ENCODE measurements around the gene SUPT4H1. TPM values are rescaled to one million over a fixed set of nuclear protein-coding genes. Genes with fewer than 3 reads are reported as not detected.
A peak's percentile ranks its signal among the peaks of the same experiment; 100 is the strongest.

The SUPT4H1 gene
- total and polyA plus RNA-seq, 7 donors = 50.5 to 114 (median 65.3) TPM

- intact Hi-C loops (cut with DNase I) = no loop called here
- no peak for DNase-seq
- WGBS, 2 donors = 86 to 88% methylated on average over 9 of the region's 9 CpGs
- no peak for TF ChIP-seq EP300 (IDR thresholded peaks at IDR 0.05)
- no peak for TF ChIP-seq POLR2AphosphoS5 (IDR thresholded peaks at IDR 0.05)
- TF ChIP-seq, protein P1, sequence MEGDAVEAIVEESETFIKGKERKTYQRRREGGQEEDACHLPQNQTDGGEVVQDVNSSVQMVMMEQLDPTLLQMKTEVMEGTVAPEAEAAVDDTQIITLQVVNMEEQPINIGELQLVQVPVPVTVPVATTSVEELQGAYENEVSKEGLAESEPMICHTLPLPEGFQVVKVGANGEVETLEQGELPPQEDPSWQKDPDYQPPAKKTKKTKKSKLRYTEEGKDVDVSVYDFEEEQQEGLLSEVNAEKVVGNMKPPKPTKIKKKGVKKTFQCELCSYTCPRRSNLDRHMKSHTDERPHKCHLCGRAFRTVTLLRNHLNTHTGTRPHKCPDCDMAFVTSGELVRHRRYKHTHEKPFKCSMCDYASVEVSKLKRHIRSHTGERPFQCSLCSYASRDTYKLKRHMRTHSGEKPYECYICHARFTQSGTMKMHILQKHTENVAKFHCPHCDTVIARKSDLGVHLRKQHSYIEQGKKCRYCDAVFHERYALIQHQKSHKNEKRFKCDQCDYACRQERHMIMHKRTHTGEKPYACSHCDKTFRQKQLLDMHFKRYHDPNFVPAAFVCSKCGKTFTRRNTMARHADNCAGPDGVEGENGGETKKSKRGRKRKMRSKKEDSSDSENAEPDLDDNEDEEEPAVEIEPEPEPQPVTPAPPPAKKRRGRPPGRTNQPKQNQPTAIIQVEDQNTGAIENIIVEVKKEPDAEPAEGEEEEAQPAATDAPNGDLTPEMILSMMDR (IDR thresholded peaks at IDR 0.05) = no peak
- TF ChIP-seq POLR2A (IDR thresholded peaks at IDR 0.05) = no peak
- H3K4me3 ChIP-seq = no peak overlapping the region
- H3K9me3 ChIP-seq = no peaks in the 10 kb centered on the region
- H3K4me1 ChIP-seq = peaks cover 0 to 26% (median 22%) of the 10 kb centered on the region in 4 donors
- peaks cover 0 to 6% (median 0%) of the 10 kb centered on the region in 3 donors for H3K27me3 ChIP-seq
- peaks cover 0 to 6% (median 0%) of the 10 kb centered on the region in 4 donors for H3K36me3 ChIP-seq
- no peak overlapping the region for H3K27ac ChIP-seq
Measured at GRCh38 chr17:58326609-58327362, 25.2 kb downstream of the SUPT4H1 start.

DNA sequence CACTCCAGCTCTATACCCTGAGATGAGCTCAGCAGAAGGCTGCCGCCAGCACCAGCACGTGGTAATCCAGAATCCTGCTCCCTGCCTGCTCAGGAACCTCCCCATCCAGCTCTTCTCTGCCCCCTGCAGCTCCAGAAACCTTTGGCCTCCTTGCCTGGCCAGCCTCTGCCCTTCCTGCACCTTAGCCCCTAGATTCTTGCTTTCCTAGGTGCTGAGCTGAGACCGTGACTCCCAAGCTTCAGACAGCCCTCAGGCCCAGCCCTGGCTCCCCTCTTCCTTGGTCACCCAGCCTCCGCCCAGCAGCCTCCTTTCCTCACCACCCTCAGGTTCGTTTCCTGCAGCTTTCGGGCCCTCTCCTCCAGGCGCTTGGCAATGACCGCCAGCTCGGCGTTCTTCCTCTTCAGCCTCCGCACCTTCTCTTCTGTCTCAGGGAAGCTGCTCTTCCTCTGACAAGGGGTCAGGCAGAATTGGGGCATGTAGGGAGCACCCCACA is 26.0 kb downstream of the SUPT4H1 start:
- WGBS, 2 donors = 78 to 81% methylated on average over 11 of the region's 11 CpGs
- Histone ChIP-seq H3K4me1 (peaks cover 0 to 26% (median 22%) of the 10 kb centered on the region in 4 donors), H3K27ac (no peak overlapping the region), H3K27me3 (peaks cover 0 to 6% (median 0%) of the 10 kb centered on the region in 3 donors), H3K9me3 (no peaks in the 10 kb centered on the region), H3K36me3 (peaks cover 0 to 8% (median 0%) of the 10 kb centered on the region in 4 donors), H3K4me3 (no peak overlapping the region)
- TF ChIP-seq POLR2A (IDR thresholded peaks at IDR 0.05) (no peak), POLR2AphosphoS5 (IDR thresholded peaks at IDR 0.05) (no peak)
- no peak for DNase-seq
- intact Hi-C loops (cut with DNase I) = loop anchor here (2.0 kb wide), 1 partner anchor 27 kb away; the partner anchor contains the start of gene SUPT4H1

GRCh38 chr17:58325289-58325726 is 26.7 kb downstream of the SUPT4H1 start:
- H3K9me3 ChIP-seq = no peaks in the 10 kb centered on the region
- intact Hi-C loops (cut with DNase I) = loop anchor here (2.0 kb wide), 1 partner anchor 27 kb away; the partner anchor contains the start of gene SUPT4H1
- H3K4me3 ChIP-seq = peak overlapping the region; percentile 60 to 94 (median 73)
- WGBS, 2 donors = 74 to 83% methylated on average over 11 of the region's 11 CpGs
- H3K27me3 ChIP-seq = peaks cover 0 to 6% (median 0%) of the 10 kb centered on the region in 3 donors
- peaks cover 0 to 8% (median 0%) of the 10 kb centered on the region in 4 donors for H3K36me3 ChIP-seq
- TF ChIP-seq POLR2A (IDR thresholded peaks at IDR 0.05) = no peak
- no peak for TF ChIP-seq EP300 (IDR thresholded peaks at IDR 0.05)
- TF ChIP-seq, protein P1 (IDR thresholded peaks at IDR 0.05) = no peak
- H3K27ac ChIP-seq = no peak overlapping the region
- DNase-seq = no peak
- H3K4me1 ChIP-seq = peaks cover 0 to 26% (median 22%) of the 10 kb centered on the region in 4 donors

- Histone ChIP-seq H3K4me3 (peak overlapping the region; percentile 60 to 94 (median 73)), H3K27ac (peak overlapping the region; percentile 65 to 80 (median 75)), H3K9me3 (no peaks in the 10 kb centered on the region), H3K27me3 (peaks cover 0 to 6% (median 0%) of the 10 kb centered on the region in 3 donors), H3K4me1 (peaks cover 0 to 26% (median 22%) of the 10 kb centered on the region in 4 donors), H3K36me3 (peaks cover 0 to 8% (median 0%) of the 10 kb centered on the region in 4 donors)
- intact Hi-C loops (cut with DNase I) = loop anchor here (2.0 to 5.0 kb wide), 4 partner anchors 28 to 188 kb away; partner anchors contain the start of genes MKS1, MTMR4, RNF43 and SUPT4H1
- TF ChIP-seq POLR2AphosphoS5 (IDR thresholded peaks at IDR 0.05) (peak in 1 of 4 donors; percentile 51), EP300 (IDR thresholded peaks at IDR 0.05) (no peak)
- WGBS, 2 donors = 5 to 15% methylated on average over 66 of the region's 66 CpGs
- DNase-seq = no peak
Measured at GRCh38 chr17:58324409-58325288, 27.4 kb downstream of the SUPT4H1 start.

DNA sequence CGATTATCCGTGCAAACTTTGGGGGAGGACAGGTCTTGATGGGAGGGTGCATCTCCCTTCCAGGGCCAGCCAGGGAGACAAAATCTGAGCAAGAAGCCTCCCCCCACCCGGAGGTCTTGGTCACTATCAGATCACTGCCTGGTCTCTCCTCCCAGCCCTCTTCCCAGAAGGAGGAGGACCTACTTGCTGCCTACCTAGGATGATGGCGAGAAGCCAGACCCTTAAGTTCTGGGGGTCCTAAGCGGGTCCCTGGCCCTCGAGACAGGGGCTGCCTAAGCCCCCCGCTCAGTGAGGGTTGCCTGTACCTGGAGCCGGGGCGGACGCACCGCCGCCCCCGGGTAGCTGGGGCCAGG is 28.0 kb downstream of the SUPT4H1 start:
- intact Hi-C loops (cut with DNase I) = loop anchor here (2.0 to 5.0 kb wide), 4 partner anchors 29 to 188 kb away; partner anchors contain the start of genes MKS1, MTMR4, RNF43 and SUPT4H1
- Histone ChIP-seq H3K4me1 (peaks cover 0 to 26% (median 22%) of the 10 kb centered on the region in 4 donors), H3K9me3 (no peaks in the 10 kb centered on the region), H3K4me3 (peak overlapping the region; percentile 60 to 94 (median 73)), H3K36me3 (peaks cover 0 to 8% (median 0%) of the 10 kb centered on the region in 4 donors), H3K27ac (peak overlapping the region; percentile 65 to 80 (median 75)), H3K27me3 (peaks cover 0 to 6% (median 0%) of the 10 kb centered on the region in 3 donors)
- no peak for DNase-seq
- TF ChIP-seq EP300 (IDR thresholded peaks at IDR 0.05) (no peak), POLR2A (IDR thresholded peaks at IDR 0.05) (no peak), POLR2AphosphoS5 (IDR thresholded peaks at IDR 0.05) (no peak)
- TF ChIP-seq, protein P1 (IDR thresholded peaks at IDR 0.05) = no peak
- 11 to 33% methylated on average over 13 of the region's 13 CpGs for WGBS, 2 donors

All from sigmoid colon (tissue), 7 donors.